ENCODE measurements around the gene DHRS7. TPM values are rescaled to one million over a fixed set of nuclear protein-coding genes. Genes with fewer than 3 reads are reported as not detected.

Gene DHRS7
- total and polyA plus RNA-seq, 4 donors, result 45.5 to 91.8 (median 78.0) TPM

DNA sequence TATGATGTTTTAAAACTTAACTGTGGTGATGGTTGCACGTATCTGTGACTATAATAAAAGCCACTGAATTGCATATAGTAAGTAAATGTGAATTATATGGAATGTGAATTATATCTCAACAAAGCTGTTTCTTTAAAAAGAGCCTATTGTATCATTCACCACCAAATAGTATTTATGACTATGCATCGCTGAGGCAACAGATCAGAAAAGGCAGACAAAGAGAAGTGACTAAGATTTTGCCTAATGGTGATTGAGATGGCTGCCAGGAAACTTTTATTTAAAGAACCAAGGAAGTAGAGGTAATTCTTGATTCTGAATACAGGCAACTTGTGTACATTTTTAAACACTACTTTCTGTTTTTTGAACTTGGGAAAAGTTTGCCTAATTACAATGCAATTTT lies 31.7 kb downstream of the DHRS7 start:
- DNase-seq (no peak), ATAC-seq (ENCODE audit: insufficient read depth, low FRiP score) (no peak)
- no peaks in the 10 kb centered on the region for H3K27me3 ChIP-seq (ENCODE audit: control insufficient read depth in 3 of 3, insufficient read depth in 3 of 3, low read length in 2 of 3)
- H3K9ac ChIP-seq (ENCODE audit: insufficient read depth in 1 of 2, low read length in 2 of 2), result no peak overlapping the region
- H3K4me3 ChIP-seq, result no peak overlapping the region
- WGBS, 2 donors, result 94 to 97% methylated on average over 2 of the region's 2 CpGs
- H3K36me3 ChIP-seq (ENCODE audit: control insufficient read depth in 4 of 4, insufficient read depth in 4 of 4, low read length in 4 of 4), result peaks cover 0 to 19% (median 10%) of the 10 kb centered on the region in 4 donors
- TF ChIP-seq, protein P1, sequence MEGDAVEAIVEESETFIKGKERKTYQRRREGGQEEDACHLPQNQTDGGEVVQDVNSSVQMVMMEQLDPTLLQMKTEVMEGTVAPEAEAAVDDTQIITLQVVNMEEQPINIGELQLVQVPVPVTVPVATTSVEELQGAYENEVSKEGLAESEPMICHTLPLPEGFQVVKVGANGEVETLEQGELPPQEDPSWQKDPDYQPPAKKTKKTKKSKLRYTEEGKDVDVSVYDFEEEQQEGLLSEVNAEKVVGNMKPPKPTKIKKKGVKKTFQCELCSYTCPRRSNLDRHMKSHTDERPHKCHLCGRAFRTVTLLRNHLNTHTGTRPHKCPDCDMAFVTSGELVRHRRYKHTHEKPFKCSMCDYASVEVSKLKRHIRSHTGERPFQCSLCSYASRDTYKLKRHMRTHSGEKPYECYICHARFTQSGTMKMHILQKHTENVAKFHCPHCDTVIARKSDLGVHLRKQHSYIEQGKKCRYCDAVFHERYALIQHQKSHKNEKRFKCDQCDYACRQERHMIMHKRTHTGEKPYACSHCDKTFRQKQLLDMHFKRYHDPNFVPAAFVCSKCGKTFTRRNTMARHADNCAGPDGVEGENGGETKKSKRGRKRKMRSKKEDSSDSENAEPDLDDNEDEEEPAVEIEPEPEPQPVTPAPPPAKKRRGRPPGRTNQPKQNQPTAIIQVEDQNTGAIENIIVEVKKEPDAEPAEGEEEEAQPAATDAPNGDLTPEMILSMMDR (IDR thresholded peaks at IDR 0.05; ENCODE audit: control extremely low read depth, extremely low read depth), result no peak
- no peaks in the 10 kb centered on the region for H3K4me1 ChIP-seq (ENCODE audit: control insufficient read depth in 5 of 5, insufficient read depth in 5 of 5, low read length in 5 of 5)
- no peak overlapping the region for H3K27ac ChIP-seq (ENCODE audit: low read depth in 1 of 2, low read length in 1 of 2)
- no peaks in the 10 kb centered on the region for H3K9me3 ChIP-seq (ENCODE audit: control insufficient read depth in 4 of 4, insufficient read depth in 3 of 4, low read length in 3 of 4)

DNA sequence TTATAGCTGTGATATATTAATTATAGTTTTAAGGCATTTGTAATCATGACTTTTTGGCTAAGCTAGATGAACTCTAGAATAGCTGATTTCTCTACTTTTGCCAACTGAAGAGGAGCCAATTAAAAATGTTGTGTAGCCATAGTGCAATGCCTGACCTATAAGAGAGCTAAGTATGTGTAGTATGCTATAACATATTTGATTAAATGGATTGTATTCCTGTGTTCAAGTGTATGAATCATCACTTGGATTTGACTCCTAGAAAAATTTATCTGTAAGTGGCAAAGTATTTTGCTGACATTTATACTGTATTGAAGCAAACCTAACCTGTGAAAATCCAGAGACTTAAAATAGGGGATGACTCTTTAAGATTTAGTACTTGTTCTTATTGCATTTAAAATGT lies 39.3 kb downstream of the DHRS7 start:
- no peak overlapping the region for H3K4me3 ChIP-seq
- ATAC-seq (ENCODE audit: insufficient read depth, low FRiP score) (no peak), DNase-seq (no peak)
- H3K36me3 ChIP-seq (ENCODE audit: control insufficient read depth in 4 of 4, insufficient read depth in 4 of 4, low read length in 4 of 4), result peaks cover 16 to 71% (median 47%) of the 10 kb centered on the region in 4 donors
- no peaks in the 10 kb centered on the region for H3K27me3 ChIP-seq (ENCODE audit: control insufficient read depth in 3 of 3, insufficient read depth in 3 of 3, low read length in 2 of 3)
- TF ChIP-seq, protein P1 (IDR thresholded peaks at IDR 0.05; ENCODE audit: control extremely low read depth, extremely low read depth), result no peak
- no peak overlapping the region for H3K9ac ChIP-seq (ENCODE audit: insufficient read depth in 1 of 2, low read length in 2 of 2)
- H3K27ac ChIP-seq (ENCODE audit: low read depth in 1 of 2, low read length in 1 of 2), result no peak overlapping the region
- no peaks in the 10 kb centered on the region for H3K4me1 ChIP-seq (ENCODE audit: control insufficient read depth in 5 of 5, insufficient read depth in 5 of 5, low read length in 5 of 5)
- H3K9me3 ChIP-seq (ENCODE audit: control insufficient read depth in 4 of 4, insufficient read depth in 3 of 4, low read length in 3 of 4), result peaks cover 0 to 4% (median 0%) of the 10 kb centered on the region in 4 donors

DNA sequence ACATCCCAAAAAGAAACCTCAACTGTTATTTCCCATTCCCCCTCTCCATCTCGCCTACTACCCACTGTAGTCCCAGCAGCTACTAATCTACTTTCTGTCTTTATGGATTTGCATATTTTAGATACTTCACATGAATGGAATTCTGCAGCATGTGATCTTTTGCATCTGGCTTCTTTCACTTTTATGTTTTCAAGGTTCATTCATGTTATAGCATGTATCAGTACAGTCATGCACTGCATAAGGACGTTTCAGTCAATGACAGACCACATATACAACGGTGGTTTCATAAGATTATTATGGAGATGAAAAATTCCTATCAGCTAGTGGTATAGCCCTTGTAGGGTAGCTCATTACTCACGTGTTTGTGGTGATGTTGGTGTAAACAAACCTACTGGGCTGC lies 49.0 kb downstream of the DHRS7 start:
- ATAC-seq (ENCODE audit: insufficient read depth, low FRiP score), result no peak
- H3K9ac ChIP-seq (ENCODE audit: insufficient read depth in 1 of 2, low read length in 2 of 2), result no peak overlapping the region
- no peak for DNase-seq
- H3K27ac ChIP-seq (ENCODE audit: low read depth in 1 of 2, low read length in 1 of 2), result no peak overlapping the region
- no peaks in the 10 kb centered on the region for H3K27me3 ChIP-seq (ENCODE audit: control insufficient read depth in 3 of 3, insufficient read depth in 3 of 3, low read length in 2 of 3)
- H3K4me1 ChIP-seq (ENCODE audit: control insufficient read depth in 5 of 5, insufficient read depth in 5 of 5, low read length in 5 of 5), result peaks cover 0 to 2% (median 0%) of the 10 kb centered on the region in 5 donors
- TF ChIP-seq, protein P1 (IDR thresholded peaks at IDR 0.05; ENCODE audit: control extremely low read depth, extremely low read depth), result no peak
- H3K36me3 ChIP-seq (ENCODE audit: control insufficient read depth in 4 of 4, insufficient read depth in 4 of 4, low read length in 4 of 4), result peaks cover 6 to 33% (median 25%) of the 10 kb centered on the region in 4 donors
- WGBS, 2 donors, result 62 to 79% methylated on average over 4 of the region's 4 CpGs
- no peak overlapping the region for H3K4me3 ChIP-seq
- no peaks in the 10 kb centered on the region for H3K9me3 ChIP-seq (ENCODE audit: control insufficient read depth in 4 of 4, insufficient read depth in 3 of 4, low read length in 3 of 4)

DNA sequence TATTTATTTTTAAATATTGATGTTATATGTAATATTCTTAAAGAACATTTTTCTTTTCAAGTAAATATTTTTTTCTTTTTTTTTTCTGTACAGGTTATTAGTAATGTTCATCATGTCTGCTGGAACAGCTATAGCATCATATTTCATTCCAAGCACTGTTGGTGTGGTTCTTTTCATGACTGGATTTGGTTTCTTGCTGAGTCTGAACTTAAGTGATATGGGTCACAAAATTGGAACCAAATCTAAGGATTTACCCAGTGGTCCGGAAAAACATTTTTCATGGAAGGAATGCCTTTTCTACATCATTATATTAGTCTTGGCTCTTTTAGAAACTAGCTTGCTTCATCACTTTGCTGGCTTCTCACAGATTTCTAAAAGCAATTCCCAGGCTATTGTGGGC lies 50.3 kb downstream of the DHRS7 start:
- Histone ChIP-seq H3K27ac (ENCODE audit: low read depth in 1 of 2, low read length in 1 of 2) (no peak overlapping the region), H3K27me3 (ENCODE audit: control insufficient read depth in 3 of 3, insufficient read depth in 3 of 3, low read length in 2 of 3) (no peaks in the 10 kb centered on the region), H3K4me3 (no peak overlapping the region), H3K9ac (ENCODE audit: insufficient read depth in 1 of 2, low read length in 2 of 2) (no peak overlapping the region), H3K9me3 (ENCODE audit: control insufficient read depth in 4 of 4, insufficient read depth in 3 of 4, low read length in 3 of 4) (no peaks in the 10 kb centered on the region), H3K4me1 (ENCODE audit: control insufficient read depth in 5 of 5, insufficient read depth in 5 of 5, low read length in 5 of 5) (peaks cover 0 to 2% (median 0%) of the 10 kb centered on the region in 5 donors), H3K36me3 (ENCODE audit: control insufficient read depth in 4 of 4, insufficient read depth in 4 of 4, low read length in 4 of 4) (peaks cover 9 to 36% (median 25%) of the 10 kb centered on the region in 4 donors)
- DNase-seq, result no peak
- TF ChIP-seq, protein P1 (IDR thresholded peaks at IDR 0.05; ENCODE audit: control extremely low read depth, extremely low read depth), result no peak
- ATAC-seq (ENCODE audit: insufficient read depth, low FRiP score), result no peak
- 48 to 51% methylated on average over 1 of the region's 1 CpG for WGBS, 2 donors

Measured in lung (tissue), 12 donors.